Measurements from ENCODE around the gene EVI2B. TPM values are rescaled to one million over a fixed set of nuclear protein-coding genes. Genes with fewer than 3 reads are reported as not detected.
"Not testable (repeated sequence)": the region's sequence is repeated elsewhere in the genome, so short reads cannot be mapped to it uniquely, and the experiment has no call there.

The EVI2B gene
- polyA plus RNA-seq, 2 of the 4 experiments (the other 2 are of a cell fraction) = 0.04 TPM; not detected in 1

DNA sequence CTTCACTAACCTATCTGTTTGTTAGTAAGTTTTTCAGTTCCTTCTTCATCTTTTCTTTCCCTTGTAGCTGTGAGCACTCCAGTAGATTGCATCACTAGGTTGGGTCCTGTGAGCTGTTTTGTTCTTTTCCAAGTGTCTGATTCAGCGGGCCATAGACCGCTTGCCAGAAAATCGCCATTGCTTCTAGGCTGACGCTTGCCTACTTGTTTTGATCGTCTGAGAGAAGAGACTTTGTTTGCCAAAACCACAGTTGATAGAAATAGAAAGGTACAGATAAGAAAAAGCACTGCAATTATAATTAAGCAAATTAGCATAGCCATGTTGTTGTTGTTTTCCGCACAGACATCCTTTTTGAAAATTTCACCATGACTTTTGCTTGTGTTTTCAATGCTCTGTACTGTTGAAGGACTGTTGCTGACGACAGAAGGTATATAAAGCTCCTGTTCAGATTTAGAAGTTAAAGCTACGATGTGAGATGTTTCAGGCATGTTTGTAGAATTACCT lies 4.5 kb upstream of the EVI2B start (continued):
- TF ChIP-seq, protein P1, sequence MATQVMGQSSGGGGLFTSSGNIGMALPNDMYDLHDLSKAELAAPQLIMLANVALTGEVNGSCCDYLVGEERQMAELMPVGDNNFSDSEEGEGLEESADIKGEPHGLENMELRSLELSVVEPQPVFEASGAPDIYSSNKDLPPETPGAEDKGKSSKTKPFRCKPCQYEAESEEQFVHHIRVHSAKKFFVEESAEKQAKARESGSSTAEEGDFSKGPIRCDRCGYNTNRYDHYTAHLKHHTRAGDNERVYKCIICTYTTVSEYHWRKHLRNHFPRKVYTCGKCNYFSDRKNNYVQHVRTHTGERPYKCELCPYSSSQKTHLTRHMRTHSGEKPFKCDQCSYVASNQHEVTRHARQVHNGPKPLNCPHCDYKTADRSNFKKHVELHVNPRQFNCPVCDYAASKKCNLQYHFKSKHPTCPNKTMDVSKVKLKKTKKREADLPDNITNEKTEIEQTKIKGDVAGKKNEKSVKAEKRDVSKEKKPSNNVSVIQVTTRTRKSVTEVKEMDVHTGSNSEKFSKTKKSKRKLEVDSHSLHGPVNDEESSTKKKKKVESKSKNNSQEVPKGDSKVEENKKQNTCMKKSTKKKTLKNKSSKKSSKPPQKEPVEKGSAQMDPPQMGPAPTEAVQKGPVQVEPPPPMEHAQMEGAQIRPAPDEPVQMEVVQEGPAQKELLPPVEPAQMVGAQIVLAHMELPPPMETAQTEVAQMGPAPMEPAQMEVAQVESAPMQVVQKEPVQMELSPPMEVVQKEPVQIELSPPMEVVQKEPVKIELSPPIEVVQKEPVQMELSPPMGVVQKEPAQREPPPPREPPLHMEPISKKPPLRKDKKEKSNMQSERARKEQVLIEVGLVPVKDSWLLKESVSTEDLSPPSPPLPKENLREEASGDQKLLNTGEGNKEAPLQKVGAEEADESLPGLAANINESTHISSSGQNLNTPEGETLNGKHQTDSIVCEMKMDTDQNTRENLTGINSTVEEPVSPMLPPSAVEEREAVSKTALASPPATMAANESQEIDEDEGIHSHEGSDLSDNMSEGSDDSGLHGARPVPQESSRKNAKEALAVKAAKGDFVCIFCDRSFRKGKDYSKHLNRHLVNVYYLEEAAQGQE (IDR thresholded peaks at IDR 0.05) = no peak
- TF ChIP-seq SMC3 (IDR thresholded peaks at IDR 0.05) = no peak
- TF ChIP-seq HEYL (CRISPR knock-in tag; IDR thresholded peaks at IDR 0.05) = no peak
- TF ChIP-seq MYC (IDR thresholded peaks at IDR 0.05; ENCODE audit: borderline replicate concordance, low read length) = no peak
- TF ChIP-seq, protein P2, sequence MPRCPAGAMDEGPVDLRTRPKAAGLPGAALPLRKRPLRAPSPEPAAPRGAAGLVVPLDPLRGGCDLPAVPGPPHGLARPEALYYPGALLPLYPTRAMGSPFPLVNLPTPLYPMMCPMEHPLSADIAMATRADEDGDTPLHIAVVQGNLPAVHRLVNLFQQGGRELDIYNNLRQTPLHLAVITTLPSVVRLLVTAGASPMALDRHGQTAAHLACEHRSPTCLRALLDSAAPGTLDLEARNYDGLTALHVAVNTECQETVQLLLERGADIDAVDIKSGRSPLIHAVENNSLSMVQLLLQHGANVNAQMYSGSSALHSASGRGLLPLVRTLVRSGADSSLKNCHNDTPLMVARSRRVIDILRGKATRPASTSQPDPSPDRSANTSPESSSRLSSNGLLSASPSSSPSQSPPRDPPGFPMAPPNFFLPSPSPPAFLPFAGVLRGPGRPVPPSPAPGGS (IDR thresholded peaks at IDR 0.05) = no peak

DNA sequence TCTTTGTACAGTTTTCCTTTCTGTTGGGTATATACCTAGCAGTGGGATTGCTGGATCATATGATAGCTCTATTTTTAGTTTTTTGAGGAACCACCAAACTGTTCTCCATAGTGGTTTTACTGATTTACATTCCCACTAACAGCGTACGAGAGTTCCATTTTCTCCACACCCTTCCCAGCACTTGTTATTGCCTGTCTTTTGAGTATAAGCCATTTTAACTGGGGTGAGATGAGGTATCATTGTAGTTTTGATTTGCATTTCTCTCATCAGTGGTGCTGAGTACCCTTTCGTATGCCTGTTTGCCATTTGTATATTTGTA lies 887 bp upstream of the EVI2B start:
- ATAC-seq = no peak
- no peak for FAIRE-seq
- WGBS (ENCODE audit: missing lambda C conversion rate) = 92% methylated on average over 3 of the region's 3 CpGs
- Histone ChIP-seq H3K27ac (no peak overlapping the region), H3K9me3 (no peaks in the 10 kb centered on the region), H3K4me3 (no peak overlapping the region), H3K4me1 (peaks cover 8% of the 10 kb centered on the region; the same call in 2 of the 3 replicates), H3K4me2 (no peak overlapping the region)
- ChIA-PET POLR2A (no interaction called here), CTCF (no interaction called here)
- no peak for DNase-seq (ENCODE audit: low read depth in 1 of 2, low spot score in 1 of 2)
- TF ChIP-seq, protein P3, sequence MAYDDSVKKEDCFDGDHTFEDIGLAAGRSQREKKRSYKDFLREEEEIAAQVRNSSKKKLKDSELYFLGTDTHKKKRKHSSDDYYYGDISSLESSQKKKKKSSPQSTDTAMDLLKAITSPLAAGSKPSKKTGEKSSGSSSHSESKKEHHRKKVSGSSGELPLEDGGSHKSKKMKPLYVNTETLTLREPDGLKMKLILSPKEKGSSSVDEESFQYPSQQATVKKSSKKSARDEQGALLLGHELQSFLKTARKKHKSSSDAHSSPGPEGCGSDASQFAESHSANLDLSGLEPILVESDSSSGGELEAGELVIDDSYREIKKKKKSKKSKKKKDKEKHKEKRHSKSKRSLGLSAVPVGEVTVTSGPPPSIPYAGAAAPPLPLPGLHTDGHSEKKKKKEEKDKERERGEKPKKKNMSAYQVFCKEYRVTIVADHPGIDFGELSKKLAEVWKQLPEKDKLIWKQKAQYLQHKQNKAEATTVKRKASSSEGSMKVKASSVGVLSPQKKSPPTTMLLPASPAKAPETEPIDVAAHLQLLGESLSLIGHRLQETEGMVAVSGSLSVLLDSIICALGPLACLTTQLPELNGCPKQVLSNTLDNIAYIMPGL (CRISPR knock-in tag; IDR thresholded peaks at IDR 0.05; ENCODE audit: borderline replicate concordance) = no peak
- TF ChIP-seq CHD4 (IDR thresholded peaks at IDR 0.05; ENCODE audit: borderline replicate concordance) = no peak
- TF ChIP-seq, protein P4, sequence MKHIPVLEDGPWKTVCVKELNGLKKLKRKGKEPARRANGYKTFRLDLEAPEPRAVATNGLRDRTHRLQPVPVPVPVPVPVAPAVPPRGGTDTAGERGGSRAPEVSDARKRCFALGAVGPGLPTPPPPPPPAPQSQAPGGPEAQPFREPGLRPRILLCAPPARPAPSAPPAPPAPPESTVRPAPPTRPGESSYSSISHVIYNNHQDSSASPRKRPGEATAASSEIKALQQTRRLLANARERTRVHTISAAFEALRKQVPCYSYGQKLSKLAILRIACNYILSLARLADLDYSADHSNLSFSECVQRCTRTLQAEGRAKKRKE (CRISPR knock-in tag; IDR thresholded peaks at IDR 0.05; ENCODE audit: low read depth) = no peak
- TF ChIP-seq, protein P5, sequence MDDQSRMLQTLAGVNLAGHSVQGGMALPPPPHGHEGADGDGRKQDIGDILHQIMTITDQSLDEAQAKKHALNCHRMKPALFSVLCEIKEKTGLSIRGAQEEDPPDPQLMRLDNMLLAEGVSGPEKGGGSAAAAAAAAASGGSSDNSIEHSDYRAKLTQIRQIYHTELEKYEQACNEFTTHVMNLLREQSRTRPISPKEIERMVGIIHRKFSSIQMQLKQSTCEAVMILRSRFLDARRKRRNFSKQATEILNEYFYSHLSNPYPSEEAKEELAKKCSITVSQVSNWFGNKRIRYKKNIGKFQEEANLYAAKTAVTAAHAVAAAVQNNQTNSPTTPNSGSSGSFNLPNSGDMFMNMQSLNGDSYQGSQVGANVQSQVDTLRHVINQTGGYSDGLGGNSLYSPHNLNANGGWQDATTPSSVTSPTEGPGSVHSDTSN (IDR thresholded peaks at IDR 0.05) = no peak
- TF ChIP-seq HDAC2 (IDR thresholded peaks at IDR 0.05) = no peak
- TF ChIP-seq BHLHE40 (IDR thresholded peaks at IDR 0.05; ENCODE audit: low read depth, low read length) = no peak
- TF ChIP-seq EP300 (IDR thresholded peaks at IDR 0.05) = no peak
- TF ChIP-seq, protein P2 (IDR thresholded peaks at IDR 0.05) = no peak
- no peak for TF ChIP-seq NFE2L2 (conservative IDR thresholded peaks at IDR 0.05; ENCODE audit: low read length)
- no peak for TF ChIP-seq RNF2 (IDR thresholded peaks at IDR 0.05; ENCODE audit: borderline replicate concordance, low read depth)
- no peak for TF ChIP-seq ESRRA (IDR thresholded peaks at IDR 0.05; ENCODE audit: borderline replicate concordance, low read length)
- no peak for TF ChIP-seq TFCP2L1 (CRISPR knock-in tag; IDR thresholded peaks at IDR 0.05)
- no peak for TF ChIP-seq HEYL (CRISPR knock-in tag; IDR thresholded peaks at IDR 0.05)
- TF ChIP-seq HOXA7 (CRISPR knock-in tag; IDR thresholded peaks at IDR 0.05) = no peak
- no peak for TF ChIP-seq NR3C1 (IDR thresholded peaks at IDR 0.05)
- TF ChIP-seq, protein P6, sequence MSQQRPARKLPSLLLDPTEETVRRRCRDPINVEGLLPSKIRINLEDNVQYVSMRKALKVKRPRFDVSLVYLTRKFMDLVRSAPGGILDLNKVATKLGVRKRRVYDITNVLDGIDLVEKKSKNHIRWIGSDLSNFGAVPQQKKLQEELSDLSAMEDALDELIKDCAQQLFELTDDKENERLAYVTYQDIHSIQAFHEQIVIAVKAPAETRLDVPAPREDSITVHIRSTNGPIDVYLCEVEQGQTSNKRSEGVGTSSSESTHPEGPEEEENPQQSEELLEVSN (IDR thresholded peaks at IDR 0.05; ENCODE audit: borderline replicate concordance, low read depth) = no peak
- no peak for TF ChIP-seq HOXB5 (CRISPR knock-in tag; IDR thresholded peaks at IDR 0.05)
- no peak for TF ChIP-seq POLR2AphosphoS2 (conservative IDR thresholded peaks at IDR 0.05; ENCODE audit: low read length)
- no peak for TF ChIP-seq GATA3 (IDR thresholded peaks at IDR 0.05; ENCODE audit: borderline replicate concordance)

DNA sequence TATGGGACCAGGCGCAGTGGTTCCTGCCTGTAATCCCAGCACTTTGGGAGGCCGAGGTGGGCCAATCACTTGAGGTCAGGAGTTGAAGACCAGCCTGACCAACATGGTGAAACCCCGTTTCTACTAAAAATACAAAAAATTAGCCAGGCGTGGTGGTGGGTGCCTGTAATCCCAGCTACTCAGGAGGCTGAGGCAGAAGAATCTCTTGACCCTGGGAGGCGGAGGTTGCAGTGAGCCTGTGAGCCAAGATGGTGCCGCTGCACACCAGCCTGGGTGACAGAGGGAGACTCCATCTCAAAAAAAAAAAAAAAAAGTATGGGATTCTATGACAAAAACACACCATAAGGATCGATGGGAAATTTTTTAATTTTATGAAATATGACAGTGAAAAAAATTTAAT lies 1.6 kb downstream of the EVI2B start:
- 80% methylated on average over 7 of the region's 7 CpGs for WGBS (ENCODE audit: missing lambda C conversion rate)
- FAIRE-seq, POLR2A ChIA-PET: not testable (repeated sequence)

More for the DNA sequence above, 1.6 kb downstream of the EVI2B start:
- not testable (repeated sequence) for H3K9me3 ChIP-seq; H3K27ac ChIP-seq; H3K4me3 ChIP-seq; H3K4me2 ChIP-seq; ATAC-seq; DNase-seq (ENCODE audit: low read depth in 1 of 2, low spot score in 1 of 2)
- peaks cover 17% of the 10 kb centered on the region; the same call in 2 of the 3 replicates for H3K4me1 ChIP-seq
- CTCF ChIA-PET = interaction anchor here (0.9 to 1.5 kb wide), 4 partner anchors 11 to 611 kb away, joined by 3 read pairs; no protein-coding TSS in a partner anchor
